ENCODE data around the gene MBNL2. TPM values are rescaled to one million over a fixed set of nuclear protein-coding genes. Genes with fewer than 3 reads are reported as not detected.

MBNL2 gene
- total and polyA plus RNA-seq, 4 donors, result 26.9 to 101 (median 48.4) TPM

DNA sequence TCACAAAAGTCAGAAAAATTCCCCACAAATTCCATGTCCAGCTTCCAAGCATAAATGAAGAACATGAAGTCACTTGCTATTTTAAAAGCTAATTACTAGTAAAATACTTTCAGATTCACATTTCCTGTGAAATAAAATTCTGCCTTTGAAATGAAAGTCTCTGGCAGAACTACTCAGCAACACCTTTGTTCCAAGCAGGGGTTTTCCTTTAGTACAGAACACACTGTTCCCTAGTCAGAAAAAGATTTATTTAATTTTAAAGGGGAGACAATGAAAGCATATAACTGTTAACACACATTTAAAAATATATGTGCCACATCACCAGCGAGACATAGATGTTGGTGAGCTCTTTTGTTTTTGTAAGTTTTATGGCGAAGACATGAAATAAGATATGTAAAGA is 185.4 kb downstream of the MBNL2 start:
- DNase-seq (ENCODE audit: low read depth in 4 of 6, low spot score in 6 of 6), result no peak
- Histone ChIP-seq H3K9me3 (ENCODE audit: control insufficient read depth, insufficient read depth, low read length) (no peaks in the 10 kb centered on the region), H3K36me3 (ENCODE audit: control insufficient read depth, insufficient read depth, low read length) (no peaks in the 10 kb centered on the region), H3K27me3 (ENCODE audit: control insufficient read depth, insufficient read depth, low read length) (no peaks in the 10 kb centered on the region), H3K4me3 (ENCODE audit: low read depth, low read length) (no peak overlapping the region), H3K4me1 (ENCODE audit: control insufficient read depth, insufficient read depth, low read length) (no peaks in the 10 kb centered on the region), H3K27ac (ENCODE audit: low read depth, low read length) (no peak overlapping the region)
- no CpG with 5 or more reads among the region's 2 CpGs for WGBS (ENCODE audit: insufficient coverage)

DNA sequence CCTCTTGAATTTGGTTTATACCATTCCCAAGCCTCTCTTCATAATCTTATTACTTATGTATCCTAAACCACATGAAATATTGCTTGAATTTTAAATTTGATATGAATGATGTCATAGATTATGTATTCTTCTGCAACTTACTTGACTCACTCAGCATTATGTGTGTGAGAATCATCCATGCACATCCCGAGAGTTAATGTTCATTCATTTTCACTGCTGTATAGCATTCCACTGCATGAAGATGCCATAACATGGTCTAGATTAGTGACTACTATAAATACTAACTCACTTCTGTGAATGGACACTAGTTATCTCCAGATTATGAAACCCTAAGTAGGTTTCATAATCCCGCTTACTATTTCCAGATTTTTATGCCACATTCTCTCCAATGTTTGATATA is 186.8 kb downstream of the MBNL2 start:
- WGBS (ENCODE audit: insufficient coverage), result no CpG with 5 or more reads among the region's 2 CpGs
- no peaks in the 10 kb centered on the region for H3K9me3 ChIP-seq (ENCODE audit: control insufficient read depth, insufficient read depth, low read length)
- H3K4me3 ChIP-seq (ENCODE audit: low read depth, low read length), result no peak overlapping the region
- H3K27ac ChIP-seq (ENCODE audit: low read depth, low read length), result no peak overlapping the region
- no peaks in the 10 kb centered on the region for H3K36me3 ChIP-seq (ENCODE audit: control insufficient read depth, insufficient read depth, low read length)
- no peaks in the 10 kb centered on the region for H3K4me1 ChIP-seq (ENCODE audit: control insufficient read depth, insufficient read depth, low read length)
- DNase-seq (ENCODE audit: low read depth in 4 of 6, low spot score in 6 of 6), result no peak
- no peaks in the 10 kb centered on the region for H3K27me3 ChIP-seq (ENCODE audit: control insufficient read depth, insufficient read depth, low read length)

DNA sequence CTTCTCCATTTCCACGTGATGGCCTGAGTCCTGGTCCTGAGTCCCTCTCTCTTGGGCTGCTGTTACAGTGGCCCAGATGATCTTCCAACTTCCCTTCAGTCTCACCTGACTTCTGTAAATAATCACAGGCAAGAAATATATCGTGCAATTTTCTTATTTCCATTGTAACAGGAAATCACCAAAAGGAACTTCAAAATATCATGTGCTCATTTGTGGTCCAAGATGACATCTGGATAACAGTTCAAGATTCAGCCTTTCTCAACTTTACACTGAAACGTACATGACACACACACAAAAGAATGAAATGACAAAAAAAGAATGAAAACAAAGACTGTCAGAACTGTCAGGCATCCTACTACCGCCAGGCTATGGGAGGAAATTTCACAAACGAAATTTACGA is 189.9 kb downstream of the MBNL2 start:
- Histone ChIP-seq H3K27me3 (ENCODE audit: control insufficient read depth, insufficient read depth, low read length) (no peaks in the 10 kb centered on the region), H3K27ac (ENCODE audit: low read depth, low read length) (no peak overlapping the region), H3K36me3 (ENCODE audit: control insufficient read depth, insufficient read depth, low read length) (no peaks in the 10 kb centered on the region), H3K9me3 (ENCODE audit: control insufficient read depth, insufficient read depth, low read length) (no peaks in the 10 kb centered on the region), H3K4me1 (ENCODE audit: control insufficient read depth, insufficient read depth, low read length) (peaks cover 3% of the 10 kb centered on the region), H3K4me3 (ENCODE audit: low read depth, low read length) (no peak overlapping the region)
- no peak for DNase-seq (ENCODE audit: low read depth in 4 of 6, low spot score in 6 of 6)
- WGBS (ENCODE audit: insufficient coverage), result 95% methylated on average over 6 of the region's 6 CpGs

DNA sequence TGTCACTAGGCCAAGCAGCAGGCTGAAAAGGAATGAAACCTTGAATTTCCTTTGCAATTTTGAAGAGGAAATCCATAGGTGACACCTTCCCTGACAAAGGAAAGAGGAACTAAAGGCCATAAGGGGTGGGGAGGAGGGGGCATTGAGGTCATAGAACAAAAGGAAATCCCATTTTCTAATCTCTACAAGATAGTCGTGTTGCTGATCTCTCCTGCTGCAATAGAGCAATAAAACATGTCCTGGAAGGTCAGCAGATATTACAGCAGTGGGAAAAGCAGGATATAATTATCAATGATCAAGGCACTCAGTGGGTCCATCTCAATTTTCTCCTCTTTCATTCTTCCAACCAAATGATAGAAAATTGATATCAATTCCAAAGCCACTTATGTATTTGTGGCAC is 191.6 kb downstream of the MBNL2 start:
- no peak for DNase-seq (ENCODE audit: low read depth in 4 of 6, low spot score in 6 of 6)
- H3K4me1 ChIP-seq (ENCODE audit: control insufficient read depth, insufficient read depth, low read length), result peaks cover 3% of the 10 kb centered on the region
- no peak overlapping the region for H3K4me3 ChIP-seq (ENCODE audit: low read depth, low read length)
- peak overlapping the region; percentile 40 for H3K27ac ChIP-seq (ENCODE audit: low read depth, low read length)
- no peaks in the 10 kb centered on the region for H3K9me3 ChIP-seq (ENCODE audit: control insufficient read depth, insufficient read depth, low read length)
- H3K27me3 ChIP-seq (ENCODE audit: control insufficient read depth, insufficient read depth, low read length), result no peaks in the 10 kb centered on the region
- no peaks in the 10 kb centered on the region for H3K36me3 ChIP-seq (ENCODE audit: control insufficient read depth, insufficient read depth, low read length)
- no CpG with 5 or more reads among the region's 1 CpG for WGBS (ENCODE audit: insufficient coverage)

DNA sequence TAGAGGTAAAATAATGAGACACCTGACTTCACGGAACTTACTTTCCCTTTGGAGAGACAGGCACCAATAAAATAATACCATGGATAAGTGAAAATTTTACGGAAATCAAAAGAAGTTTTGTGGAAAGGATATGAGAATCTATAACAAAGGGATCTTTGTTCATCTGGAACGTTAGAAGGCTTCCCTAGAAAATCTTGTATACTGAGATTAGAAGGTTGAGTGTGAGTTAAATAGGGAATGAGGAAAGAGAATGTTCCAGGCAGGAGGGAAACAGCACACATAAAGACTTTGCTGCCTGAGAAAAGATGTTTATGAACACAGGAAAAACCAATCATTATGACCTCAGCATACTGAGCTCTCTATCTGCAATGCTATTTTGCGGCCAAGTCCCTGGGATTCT is 192.3 kb downstream of the MBNL2 start:
- Histone ChIP-seq H3K9me3 (ENCODE audit: control insufficient read depth, insufficient read depth, low read length) (no peaks in the 10 kb centered on the region), H3K36me3 (ENCODE audit: control insufficient read depth, insufficient read depth, low read length) (no peaks in the 10 kb centered on the region), H3K27me3 (ENCODE audit: control insufficient read depth, insufficient read depth, low read length) (no peaks in the 10 kb centered on the region), H3K4me1 (ENCODE audit: control insufficient read depth, insufficient read depth, low read length) (peaks cover 3% of the 10 kb centered on the region), H3K27ac (ENCODE audit: low read depth, low read length) (peak overlapping the region; percentile 63), H3K4me3 (ENCODE audit: low read depth, low read length) (no peak overlapping the region)
- no peak for DNase-seq (ENCODE audit: low read depth in 4 of 6, low spot score in 6 of 6)
- no CpG with 5 or more reads among the region's 4 CpGs for WGBS (ENCODE audit: insufficient coverage)

DNA sequence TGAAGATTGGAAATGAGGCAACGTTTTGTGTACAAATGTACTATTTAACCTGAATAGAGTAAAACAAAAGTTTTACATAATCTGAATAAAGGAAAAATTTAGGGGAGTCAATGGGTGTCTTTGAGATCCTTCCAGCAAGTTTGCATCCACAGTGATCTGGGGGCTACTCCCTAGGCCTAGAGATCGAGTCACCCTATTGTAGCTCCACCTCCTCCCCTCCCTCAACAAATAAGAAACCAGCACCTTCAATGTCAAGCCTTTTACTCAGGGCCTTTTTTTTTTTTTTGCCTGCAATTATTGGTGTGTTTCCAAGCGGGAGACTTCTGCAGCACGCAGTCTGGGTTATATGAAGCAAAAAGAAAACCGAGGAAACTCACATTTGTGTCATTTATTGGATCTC is 195.6 kb downstream of the MBNL2 start:
- Histone ChIP-seq H3K4me3 (ENCODE audit: low read depth, low read length) (no peak overlapping the region), H3K27ac (ENCODE audit: low read depth, low read length) (no peak overlapping the region), H3K4me1 (ENCODE audit: control insufficient read depth, insufficient read depth, low read length) (peaks cover 3% of the 10 kb centered on the region), H3K9me3 (ENCODE audit: control insufficient read depth, insufficient read depth, low read length) (no peaks in the 10 kb centered on the region), H3K27me3 (ENCODE audit: control insufficient read depth, insufficient read depth, low read length) (no peaks in the 10 kb centered on the region), H3K36me3 (ENCODE audit: control insufficient read depth, insufficient read depth, low read length) (no peaks in the 10 kb centered on the region)
- DNase-seq (ENCODE audit: low read depth in 4 of 6, low spot score in 6 of 6), result no peak
- WGBS (ENCODE audit: insufficient coverage), result 60% methylated on average over 1 of the region's 5 CpGs

DNA sequence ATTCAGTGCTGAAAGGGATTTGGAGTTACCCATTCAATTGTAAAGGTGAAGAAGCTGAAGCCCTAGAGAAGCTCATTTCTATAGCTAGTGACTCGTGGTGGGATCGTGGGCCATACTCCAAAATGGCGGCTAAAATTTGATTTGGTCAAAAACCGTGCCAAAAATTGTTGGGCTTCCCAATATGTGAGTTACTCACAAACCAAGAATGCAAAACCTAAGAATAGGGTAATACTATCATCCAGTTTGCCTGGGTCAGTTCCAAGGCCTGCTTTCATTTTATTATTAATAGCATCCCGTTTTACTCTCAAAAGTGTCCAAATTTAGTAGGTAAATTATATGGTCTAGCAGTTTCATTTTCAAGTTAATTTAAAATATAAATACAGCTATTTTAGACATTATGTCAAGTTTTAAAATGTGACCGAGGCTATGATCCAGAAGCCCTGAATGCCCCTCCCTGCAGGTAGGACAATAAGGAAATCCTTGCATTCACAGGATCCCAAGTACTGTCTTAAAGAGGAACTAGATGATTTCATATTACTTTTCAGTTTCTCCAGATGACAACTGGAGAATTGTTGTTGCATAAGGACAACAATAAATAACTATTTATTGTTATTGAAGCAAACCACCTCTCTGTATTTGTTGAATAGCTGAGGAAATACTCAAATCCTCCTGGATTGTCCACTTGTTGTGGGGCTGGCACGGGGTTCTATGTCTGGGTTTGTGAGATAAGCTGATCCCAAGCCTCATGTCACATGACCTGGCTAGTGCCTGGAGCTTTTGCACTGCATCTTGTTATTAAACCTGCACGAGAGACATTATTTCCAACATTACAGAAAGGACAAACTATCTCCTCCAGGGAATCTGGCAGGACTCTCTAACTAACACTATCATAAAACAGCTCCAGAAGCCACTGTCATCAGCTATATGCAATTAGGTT is 200.3 kb downstream of the MBNL2 start:
- H3K4me3 ChIP-seq (ENCODE audit: low read depth, low read length), result no peak overlapping the region
- no peaks in the 10 kb centered on the region for H3K36me3 ChIP-seq (ENCODE audit: control insufficient read depth, insufficient read depth, low read length)
- no peaks in the 10 kb centered on the region for H3K27me3 ChIP-seq (ENCODE audit: control insufficient read depth, insufficient read depth, low read length)
- no peak overlapping the region for H3K27ac ChIP-seq (ENCODE audit: low read depth, low read length)
- WGBS (ENCODE audit: insufficient coverage), result 90% methylated on average over 2 of the region's 8 CpGs
- no peaks in the 10 kb centered on the region for H3K4me1 ChIP-seq (ENCODE audit: control insufficient read depth, insufficient read depth, low read length)
- H3K9me3 ChIP-seq (ENCODE audit: control insufficient read depth, insufficient read depth, low read length), result no peaks in the 10 kb centered on the region
- DNase-seq (ENCODE audit: low read depth in 4 of 6, low spot score in 6 of 6), result peak in 1 of 6 donors; percentile 5

DNA sequence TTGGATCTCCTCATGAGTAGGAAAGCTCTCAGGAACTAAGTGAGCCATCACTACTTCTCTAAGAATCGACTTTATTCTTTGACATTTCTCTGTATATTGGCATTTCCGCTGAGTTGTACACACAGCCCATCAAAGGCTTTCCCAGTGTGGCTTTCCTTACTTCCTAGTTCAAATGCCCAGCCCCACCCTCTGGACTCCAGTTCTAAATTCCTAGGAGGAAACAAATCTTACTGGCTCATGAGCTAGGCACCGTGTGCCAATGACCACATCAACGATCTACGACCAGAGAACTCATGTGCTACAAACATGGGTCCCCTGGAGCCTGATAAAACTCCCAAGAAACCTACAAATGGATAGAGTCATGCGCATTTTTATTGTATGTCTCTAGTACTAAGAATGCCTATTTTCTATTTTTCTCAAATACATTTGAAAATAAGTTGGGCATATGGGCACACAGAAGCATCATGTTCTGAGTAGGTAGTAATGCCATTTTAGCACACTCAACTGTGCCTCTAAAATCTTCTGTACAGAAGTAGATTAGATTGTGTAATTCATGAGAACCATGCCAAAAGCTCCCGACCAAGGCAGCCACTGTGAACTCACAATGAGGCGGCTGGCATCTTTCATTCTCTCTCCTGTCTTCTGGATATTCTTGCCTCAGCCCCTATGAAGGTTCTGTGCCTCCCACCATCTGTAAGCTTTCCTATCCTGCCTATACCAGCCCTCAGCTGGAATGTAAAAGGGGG is 201.3 kb downstream of the MBNL2 start:
- H3K36me3 ChIP-seq (ENCODE audit: control insufficient read depth, insufficient read depth, low read length), result no peaks in the 10 kb centered on the region
- WGBS (ENCODE audit: insufficient coverage), result 71% methylated on average over 4 of the region's 8 CpGs
- H3K9me3 ChIP-seq (ENCODE audit: control insufficient read depth, insufficient read depth, low read length), result no peaks in the 10 kb centered on the region
- peak in 1 of 6 donors; percentile 13 for DNase-seq (ENCODE audit: low read depth in 4 of 6, low spot score in 6 of 6)
- no peak overlapping the region for H3K27ac ChIP-seq (ENCODE audit: low read depth, low read length)
- no peak overlapping the region for H3K4me3 ChIP-seq (ENCODE audit: low read depth, low read length)
- H3K4me1 ChIP-seq (ENCODE audit: control insufficient read depth, insufficient read depth, low read length), result no peaks in the 10 kb centered on the region
- H3K27me3 ChIP-seq (ENCODE audit: control insufficient read depth, insufficient read depth, low read length), result no peaks in the 10 kb centered on the region

DNA sequence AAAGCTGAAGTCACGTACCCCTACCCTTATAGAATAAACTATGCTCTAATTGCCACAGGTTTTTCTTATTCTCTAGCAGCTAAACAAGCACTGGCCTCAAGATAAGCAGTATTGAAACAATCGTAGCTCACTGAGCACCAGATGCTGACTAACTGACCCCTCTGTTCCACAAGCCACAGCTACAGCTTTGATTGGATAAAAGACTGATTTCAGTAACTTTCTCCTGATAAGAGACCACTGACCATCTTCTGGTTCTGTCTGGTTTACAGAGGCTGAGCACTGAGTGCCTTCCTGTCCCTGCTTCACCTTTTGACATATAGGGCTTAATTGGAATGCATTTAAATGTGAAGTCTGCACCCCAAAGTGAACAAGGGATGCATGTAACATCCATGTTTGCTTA is 203.5 kb downstream of the MBNL2 start:
- WGBS (ENCODE audit: insufficient coverage), result 100% methylated on average over 2 of the region's 2 CpGs
- H3K9me3 ChIP-seq (ENCODE audit: control insufficient read depth, insufficient read depth, low read length), result no peaks in the 10 kb centered on the region
- DNase-seq (ENCODE audit: low read depth in 4 of 6, low spot score in 6 of 6), result no peak
- H3K27me3 ChIP-seq (ENCODE audit: control insufficient read depth, insufficient read depth, low read length), result no peaks in the 10 kb centered on the region
- no peak overlapping the region for H3K4me3 ChIP-seq (ENCODE audit: low read depth, low read length)
- no peak overlapping the region for H3K27ac ChIP-seq (ENCODE audit: low read depth, low read length)
- no peaks in the 10 kb centered on the region for H3K36me3 ChIP-seq (ENCODE audit: control insufficient read depth, insufficient read depth, low read length)
- H3K4me1 ChIP-seq (ENCODE audit: control insufficient read depth, insufficient read depth, low read length), result no peaks in the 10 kb centered on the region
